ENCODE measurements around the gene NOD2.

DNA sequence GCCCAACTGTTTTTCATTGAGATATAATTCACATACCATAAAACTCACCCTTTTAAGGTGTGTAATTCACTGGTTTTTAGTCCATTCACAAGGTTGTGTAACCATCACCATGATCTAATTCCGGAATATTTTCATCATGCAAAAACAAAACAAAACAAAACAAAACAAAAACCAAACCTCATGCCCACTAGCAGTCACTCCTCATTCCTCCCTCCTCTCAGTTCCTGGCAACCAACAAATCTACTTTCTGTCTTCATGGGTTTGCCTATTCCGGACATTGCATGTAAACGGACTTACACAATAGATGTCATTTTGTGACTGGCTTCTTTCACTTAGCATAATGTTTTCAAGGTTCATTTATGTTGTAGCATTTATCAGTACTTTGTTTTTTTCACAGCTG is 4.5 kb upstream of the NOD2 start:
- TF ChIP-seq EZH2 (IDR thresholded peaks at IDR 0.05): no peak
- TF ChIP-seq, protein P1, sequence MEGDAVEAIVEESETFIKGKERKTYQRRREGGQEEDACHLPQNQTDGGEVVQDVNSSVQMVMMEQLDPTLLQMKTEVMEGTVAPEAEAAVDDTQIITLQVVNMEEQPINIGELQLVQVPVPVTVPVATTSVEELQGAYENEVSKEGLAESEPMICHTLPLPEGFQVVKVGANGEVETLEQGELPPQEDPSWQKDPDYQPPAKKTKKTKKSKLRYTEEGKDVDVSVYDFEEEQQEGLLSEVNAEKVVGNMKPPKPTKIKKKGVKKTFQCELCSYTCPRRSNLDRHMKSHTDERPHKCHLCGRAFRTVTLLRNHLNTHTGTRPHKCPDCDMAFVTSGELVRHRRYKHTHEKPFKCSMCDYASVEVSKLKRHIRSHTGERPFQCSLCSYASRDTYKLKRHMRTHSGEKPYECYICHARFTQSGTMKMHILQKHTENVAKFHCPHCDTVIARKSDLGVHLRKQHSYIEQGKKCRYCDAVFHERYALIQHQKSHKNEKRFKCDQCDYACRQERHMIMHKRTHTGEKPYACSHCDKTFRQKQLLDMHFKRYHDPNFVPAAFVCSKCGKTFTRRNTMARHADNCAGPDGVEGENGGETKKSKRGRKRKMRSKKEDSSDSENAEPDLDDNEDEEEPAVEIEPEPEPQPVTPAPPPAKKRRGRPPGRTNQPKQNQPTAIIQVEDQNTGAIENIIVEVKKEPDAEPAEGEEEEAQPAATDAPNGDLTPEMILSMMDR (IDR thresholded peaks at IDR 0.05): no peak

Measured in neural progenitor cell (in vitro differentiated cells).